GM21619 (cell line): Measurements from ENCODE around the gene CACNA1A.
"Not testable (repeated sequence)": the region's sequence is repeated elsewhere in the genome, so short reads cannot be mapped to it uniquely, and the experiment has no call there.

Experiments used
- ATAC-seq: cut with Tn5 transposase; IDR thresholded peaks from one replicate; pipeline ENCODE4 v1.9.1; 2021; ENCODE audit not compliant: unreplicated experiment

Gene CACNA1A

GRCh38 chr19:13427273-13428051 is 78.8 kb downstream of the CACNA1A start:
- ATAC-seq = no peak

- ATAC-seq = not testable (repeated sequence)
Measured at GRCh38 chr19:13425875-13426274, 80.4 kb downstream of the CACNA1A start.

DNA sequence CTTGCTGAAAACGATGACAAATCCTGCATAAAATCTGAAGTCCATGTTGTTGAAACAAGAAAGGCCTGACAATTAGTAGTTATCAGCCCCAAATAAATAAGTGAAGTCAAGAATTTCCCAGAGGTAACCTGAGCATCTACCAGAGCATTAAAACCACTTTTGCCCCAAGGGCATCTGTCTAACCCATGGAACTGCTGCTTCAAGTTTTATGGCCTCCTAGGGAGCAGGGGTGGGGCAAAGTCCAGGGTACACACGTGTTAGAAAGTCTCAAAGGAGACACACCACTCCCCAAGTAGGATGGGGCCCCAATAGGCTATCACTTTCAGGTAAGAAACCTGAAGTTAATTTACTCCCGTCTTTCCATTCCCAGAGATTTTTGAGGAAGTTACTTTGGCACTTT is 81.1 kb downstream of the CACNA1A start:
- ATAC-seq = no peak

DNA sequence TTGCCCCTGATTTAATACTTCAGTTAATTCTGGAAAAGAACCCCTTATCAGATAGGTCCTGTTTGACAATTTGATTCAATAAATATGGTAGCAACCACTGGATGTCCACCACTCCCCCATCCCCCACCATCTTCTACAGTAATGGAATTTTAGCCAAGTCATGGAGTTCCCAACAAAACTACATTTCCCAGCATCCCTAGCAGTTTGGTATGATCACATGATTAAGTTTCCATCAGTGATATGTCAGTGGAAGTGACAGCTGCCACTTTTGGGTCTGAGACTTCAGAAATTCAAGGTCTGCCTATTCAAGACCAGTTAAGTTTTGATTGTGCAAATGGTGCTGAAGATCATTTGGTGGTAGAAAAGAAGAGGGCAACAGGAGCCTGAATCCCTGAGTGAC is 85.5 kb downstream of the CACNA1A start:
- ATAC-seq = no peak

DNA sequence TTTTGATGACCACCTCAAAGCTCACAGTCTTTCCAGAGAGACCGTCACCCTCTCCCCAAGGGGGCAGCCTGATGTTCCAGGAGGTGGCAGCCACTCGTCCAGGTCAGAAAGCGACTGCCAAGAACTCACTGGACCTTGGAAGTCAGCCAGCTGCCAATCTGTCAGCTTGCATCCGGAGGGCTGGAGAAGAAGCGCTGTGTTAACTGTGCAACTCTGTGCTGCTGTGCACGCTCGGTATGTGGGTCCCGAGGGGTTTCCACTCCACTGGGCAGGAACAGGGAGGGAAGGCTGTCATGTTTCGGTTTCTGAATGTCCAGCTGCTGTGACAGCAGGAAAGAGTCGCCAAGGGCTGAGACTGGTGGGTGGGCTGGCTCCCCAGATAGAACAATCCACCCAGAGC is 89.2 kb downstream of the CACNA1A start:
- no peak for ATAC-seq

GRCh38 chr19:13411899-13412298 is 94.4 kb downstream of the CACNA1A start:
- ATAC-seq = no peak

GRCh38 chr19:13410946-13411345 is 95.3 kb downstream of the CACNA1A start:
- no peak for ATAC-seq

DNA sequence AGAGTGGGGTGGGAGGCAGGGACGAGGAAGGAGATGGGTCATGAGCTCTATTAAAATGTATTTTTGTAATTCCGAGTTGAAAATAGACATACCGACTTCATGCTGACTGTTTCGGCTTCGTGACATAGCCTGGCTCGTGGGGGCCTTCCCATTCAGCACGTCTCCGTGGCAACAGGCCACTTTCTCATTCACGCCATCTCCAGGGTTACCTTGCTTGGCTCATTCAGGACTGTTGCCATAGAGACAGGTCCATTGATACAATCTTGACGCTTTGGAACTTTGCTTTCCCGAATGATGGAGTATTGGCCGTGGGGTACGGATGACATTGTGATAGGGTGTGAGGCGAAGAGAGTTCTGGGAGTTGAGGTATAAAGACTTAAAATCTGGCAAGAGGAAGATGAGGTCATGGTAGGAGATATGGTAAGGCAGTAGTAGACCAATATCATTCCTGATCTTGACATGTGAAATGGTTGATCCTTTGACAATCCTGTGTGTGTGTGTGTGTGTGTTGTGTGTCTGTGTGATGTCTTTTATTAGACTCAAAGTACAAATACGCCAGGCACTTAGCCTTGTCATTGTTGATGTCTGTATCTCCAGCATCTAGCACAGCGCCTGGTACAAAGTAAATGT is 97.3 kb downstream of the CACNA1A start:
- no peak for ATAC-seq

DNA sequence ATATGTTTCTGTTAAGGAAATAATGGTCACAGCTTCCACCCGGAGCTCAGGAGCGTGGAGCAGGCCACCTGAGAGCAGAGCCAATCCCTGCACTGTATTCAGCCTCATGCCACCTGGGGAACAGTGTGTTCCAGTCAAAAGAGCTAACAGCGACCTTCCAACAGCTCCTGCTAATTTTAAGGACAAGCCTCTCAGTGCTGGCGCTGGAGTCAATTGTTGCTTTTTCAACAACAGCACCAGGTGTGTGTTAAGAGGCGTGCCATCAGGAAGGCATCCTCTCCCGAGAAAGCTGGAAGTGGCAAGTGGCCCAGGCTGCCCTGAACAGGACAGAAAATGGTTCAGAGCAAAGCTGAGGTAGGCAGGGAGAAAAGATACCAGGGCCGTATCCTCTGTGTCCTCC is 102.0 kb downstream of the CACNA1A start:
- no peak for ATAC-seq

GRCh38 chr19:13401388-13401787 is 104.9 kb downstream of the CACNA1A start:
- no peak for ATAC-seq

- ATAC-seq = no peak
Measured at GRCh38 chr19:13400296-13400695, 106.0 kb downstream of the CACNA1A start.

DNA sequence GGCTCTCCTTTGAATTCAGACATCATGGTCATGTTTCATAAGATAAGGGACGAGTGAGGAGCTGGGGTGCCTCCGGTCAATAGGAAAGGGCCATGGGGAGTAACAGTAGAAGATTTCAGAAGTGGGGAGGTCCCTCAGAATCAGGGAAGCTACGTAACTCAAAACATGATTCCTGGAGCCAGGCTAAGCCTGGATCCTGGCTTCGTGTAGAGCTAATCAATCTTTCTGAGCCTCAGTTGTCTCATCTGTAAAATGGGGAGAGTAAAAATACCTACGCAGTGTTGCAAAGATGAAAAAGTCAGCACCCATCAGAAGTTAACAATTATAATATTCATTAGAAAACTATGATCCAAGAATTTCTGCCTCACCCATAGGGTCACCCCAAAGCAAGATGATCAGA is 106.5 kb downstream of the CACNA1A start:
- no peak for ATAC-seq

GRCh38 chr19:13398780-13399726 is 107.2 kb downstream of the CACNA1A start:
- no peak for ATAC-seq

- ATAC-seq = no peak
Measured at GRCh38 chr19:13398182-13398581, 108.1 kb downstream of the CACNA1A start.

- ATAC-seq = no peak
Measured at GRCh38 chr19:13396250-13397080, 109.8 kb downstream of the CACNA1A start.

- no peak for ATAC-seq
Measured at GRCh38 chr19:13382633-13382938, 123.7 kb downstream of the CACNA1A start.

DNA sequence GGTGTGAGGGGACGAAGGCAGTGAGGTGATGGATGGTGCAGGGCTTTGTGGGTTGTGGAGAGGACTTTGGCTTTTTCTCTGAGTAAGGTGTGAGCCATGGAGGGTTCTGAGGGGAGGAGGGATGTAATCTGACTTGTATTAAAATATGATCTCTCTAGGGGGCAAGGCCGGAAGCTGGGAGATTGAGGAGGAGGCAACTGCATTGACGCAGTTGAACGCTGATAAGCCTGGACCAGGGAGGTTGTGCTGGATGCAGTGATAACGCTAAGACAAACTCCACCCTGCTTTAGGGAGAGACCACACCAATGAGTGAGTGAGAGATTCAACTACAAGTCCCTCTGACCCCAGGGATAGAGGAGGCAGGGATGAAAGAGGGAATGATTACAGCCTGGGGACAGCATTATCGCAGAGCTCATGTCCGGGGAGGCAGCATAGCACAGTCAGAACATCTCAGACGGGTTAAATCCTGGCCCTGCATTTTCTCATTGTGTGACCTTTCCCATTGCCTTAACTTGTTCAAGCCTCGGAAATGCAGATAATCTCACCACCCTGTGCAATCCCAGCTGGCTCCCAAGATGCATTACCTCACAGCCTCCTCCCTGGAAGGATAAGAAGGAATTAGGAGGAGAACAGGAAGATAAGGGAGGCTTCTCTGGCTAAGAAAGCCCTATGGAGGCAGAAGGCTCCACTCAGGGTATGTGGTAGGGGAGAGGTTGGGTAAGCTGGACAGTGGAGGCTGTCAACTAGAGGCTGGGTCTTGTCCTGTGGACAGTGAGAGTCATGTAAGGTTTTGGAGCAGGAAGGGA is 124.2 kb downstream of the CACNA1A start:
- no peak for ATAC-seq

- no peak for ATAC-seq
Measured at GRCh38 chr19:13376537-13376936, 129.7 kb downstream of the CACNA1A start.

GRCh38 chr19:13373599-13373998 is 132.7 kb downstream of the CACNA1A start:
- ATAC-seq = no peak

- no peak for ATAC-seq
Measured at GRCh38 chr19:13370948-13371347, 135.3 kb downstream of the CACNA1A start.
